ENCODE measurements around the gene KCNJ11. TPM values are rescaled to one million over a fixed set of nuclear protein-coding genes. Genes with fewer than 3 reads are reported as not detected.

The KCNJ11 gene
- total RNA-seq (2021; fragmentation: NEBNext Ultra II Directional; extraction: Animal tissue kit (Norgen Biotek cat#: 25700)) (6.3 and 8.3 TPM in 2 replicates), polyA plus RNA-seq (2011; rRNA removed) (3.8 and 6.5 TPM in 2 replicates), polyA minus RNA-seq (2011; rRNA and poly(A)+ RNA removed) (8.1 and 10.1 TPM in 2 replicates)
- 6.6 TPM for polyA plus RNA-seq (2011; cell fraction: cytosol; rRNA removed)
- 6.2 TPM for polyA plus RNA-seq (2011; cell fraction: nucleus; rRNA removed)
- polyA plus RNA-seq (2012, experiment 1 of 2) = 5.3 to 11.5 TPM (median 8.7 TPM) in 4 replicates
- polyA plus RNA-seq (2012, experiment 2 of 2) = 4.7 TPM
- polyA plus RNA-seq (2013, experiment 1 of 2) = 2.4 TPM
- 2.6 TPM for polyA plus RNA-seq (2013, experiment 2 of 2)
- polyA minus RNA-seq (2011; cell fraction: cytosol; rRNA and poly(A)+ RNA removed) = 12.1 TPM
- polyA minus RNA-seq (2011; cell fraction: nucleus; rRNA and poly(A)+ RNA removed) = 5.4 TPM
- long read RNA-seq, experiment 1, transcript KCNJ11-201 (1 exons, 2,801 nt) = major isoform, 7 of 7 reads
- long read RNA-seq, experiment 1, partial matches to known transcripts = 0 of 7 reads
- long read RNA-seq, experiment 1, other reads (novel, unspliced or antisense) = 0 of 7 reads
- long read RNA-seq, experiment 2, partial matches to known transcripts = 0 of 1 reads
- long read RNA-seq, experiment 2, other reads (novel, unspliced or antisense) = 0 of 1 reads

GRCh38 chr11:17388609-17389210 is at the start of gene KCNJ11:
Gene KCNJ11 (minus strand): TSS chr11:17388659. CDS start chr11:17388091, 568 bp downstream.
- H2BK120ac ChIP-seq (replicated peaks; ENCODE audit: low read depth, low read length) = no peak within 1 kb of the TSS
- ChIA-PET CTCF (ENCODE audit: partially characterized antibody) (interaction anchor here (0.6 to 38.8 kb wide), 29 partner anchors 9 to 1395 kb away, joined by 3 to 1414 read pairs (median 4); partner anchors contain the start of genes ABCC8 and USH1C), POLR2A (ENCODE audit: partially characterized antibody) (interaction anchor here (0.7 kb wide), 1 partner anchor 88 kb away, joined by 3 read pairs; no protein-coding TSS in a partner anchor)
- H4K8ac ChIP-seq (ENCODE audit: extremely low read depth, insufficient read depth, low read length) = peak within 1 kb of the TSS; percentile 57
- no peak within 1 kb of the TSS for H3K14ac ChIP-seq (ENCODE audit: insufficient read length)
- H3K79me2 ChIP-seq (ENCODE audit: control insufficient read depth in 1 of 2, insufficient read depth in 2 of 2, low read length in 2 of 2) = no peaks in the 10 kb centered on the region
- H2BK12ac ChIP-seq (ENCODE audit: low read depth, low read length) = peak within 1 kb of the TSS; percentile 80; the same call in 1 of the 2 replicates
- FAIRE-seq = no peak
- H3K36me3 ChIP-seq (ENCODE audit: control insufficient read depth in 2 of 4, insufficient read depth in 4 of 4, low read length in 3 of 4) = no peaks in the 10 kb centered on the region
- H3K27ac ChIP-seq (ENCODE audit: low read depth, low read length) = no peak within 1 kb of the TSS
- peaks cover 0 to 3% of the 10 kb centered on the region in 2 experiments for H4K20me1 ChIP-seq (replicated peaks in 1 of 2; ENCODE audit: control insufficient read depth in 1 of 2, insufficient read depth in 2 of 2, low read length in 2 of 2)
- H2BK15ac ChIP-seq (ENCODE audit: low read length) = no peak within 1 kb of the TSS
- H3K23me2 ChIP-seq (ENCODE audit: low read depth, low read length) = no peaks in the 10 kb centered on the region
- H3K4me3 ChIP-seq (ENCODE audit: extremely low read depth in 1 of 4, insufficient read depth in 2 of 4, low read depth in 3 of 4, low read length in 4 of 4) = peak within 1 kb of the TSS; percentile 51 to 80 (median 60)
- H3K9me3 ChIP-seq (ENCODE audit: insufficient read depth in 2 of 2, low read depth in 1 of 2, low read length in 1 of 2) = no peaks in the 10 kb centered on the region
- H2BK20ac ChIP-seq (ENCODE audit: low read length) = no peak within 1 kb of the TSS
- no peak within 1 kb of the TSS for H3K4ac ChIP-seq (replicated peaks; ENCODE audit: insufficient read length, low read depth, low read length)
- H3K56ac ChIP-seq (replicated peaks; ENCODE audit: insufficient read length, low read depth, low read length) = no peak within 1 kb of the TSS
- H3K4me1 ChIP-seq (replicated peaks in 1 of 4; ENCODE audit: control insufficient read depth in 3 of 4, insufficient read depth in 4 of 4, low read length in 3 of 4) = peaks cover 0 to 12% (median 2%) of the 10 kb centered on the region in 4 experiments; a peak in 3 of 7 replicates
- peak within 1 kb of the TSS; percentile 66 for H4K91ac ChIP-seq (replicated peaks; ENCODE audit: insufficient read length, low read length)
- H2AFZ ChIP-seq (ENCODE audit: low read length) = no peak within 1 kb of the TSS
- H3K27me3 ChIP-seq (replicated peaks in 1 of 4; ENCODE audit: control insufficient read depth in 3 of 4, extremely low read depth in 1 of 4, insufficient read depth in 3 of 4, low read length in 3 of 4) = peaks cover 0 to 7% (median 0%) of the 10 kb centered on the region in 4 experiments; a peak in 4 of 7 replicates
- peak within 1 kb of the TSS; percentile 24; the same call in 1 of the 2 replicates for H2BK5ac ChIP-seq (ENCODE audit: low read depth, low read length)
- H3K23ac ChIP-seq (ENCODE audit: insufficient read length) = no peak within 1 kb of the TSS
- no peak within 1 kb of the TSS; the same call in 1 of the 2 replicates for H3K18ac ChIP-seq (ENCODE audit: extremely low read depth, low read length)
- 20% methylated on average over 1 of the region's 53 CpGs; no CpG with 5 or more reads in 1 of the 2 experiments for WGBS, 2 experiments (ENCODE audit: extremely low coverage in 1 of 2, insufficient coverage in 1 of 2, insufficient read length in 1 of 2, insufficient replicate concordance in 2 of 2, low coverage in 1 of 2, low lambda C conversion rate in 2 of 2, missing lambda C conversion rate in 1 of 2)
- peak in 1 of 2 experiments; percentile 15 for DNase-seq (ENCODE audit: low read depth in 1 of 2, low spot score in 2 of 2)
- H3K9ac ChIP-seq (replicated peaks in 1 of 4; ENCODE audit: extremely low read depth in 1 of 4, low read depth in 3 of 4, low read length in 3 of 4) = peak within 1 kb of the TSS in 1 of 4 experiments; percentile 40; a peak in 1 of 7 replicates
- peak within 1 kb of the TSS; percentile 68 to 71 for H3K4me2 ChIP-seq (ENCODE audit: insufficient read depth in 1 of 2, low read depth in 2 of 2, low read length in 2 of 2)
- peak within 1 kb of the TSS; percentile 9 for H4K5ac ChIP-seq (ENCODE audit: insufficient read length, low read depth, low read length)
- H3K79me1 ChIP-seq (ENCODE audit: low read depth, low read length) = no peaks in the 10 kb centered on the region; the same call in 1 of the 2 replicates
- peak within 1 kb of the TSS; percentile 55 for H2AK5ac ChIP-seq (ENCODE audit: low read depth, low read length)
- TF ChIP-seq E2F6 (IDR thresholded peaks at IDR 0.05) = peak; percentile 74
- TF ChIP-seq GABPA (IDR thresholded peaks at IDR 0.05; ENCODE audit: borderline replicate concordance, insufficient read depth, low read length) = no peak
- no peak for TF ChIP-seq RFX5 (IDR thresholded peaks at IDR 0.05; ENCODE audit: borderline replicate concordance, low read depth, low read length)
- TF ChIP-seq CTCF (IDR thresholded peaks at IDR 0.05; ENCODE audit: control extremely low read depth in 1 of 3, insufficient read depth in 1 of 3, low read depth in 1 of 3, low read length in 3 of 3) = peak in 1 of 3 experiments; percentile 10; a peak in 1 of 4 replicates
- peak; percentile 65 for TF ChIP-seq KDM4A (IDR thresholded peaks at IDR 0.05; ENCODE audit: low read depth, low read length, severe bottlenecking)
